HG03039 (cell line): ENCODE data around the gene CHCHD4.

Experiments used
- ATAC-seq: cut with Tn5 transposase; IDR thresholded peaks from one replicate; pipeline ENCODE4 v1.9.1; 2021; ENCODE audit warnings: mild to moderate bottlenecking, moderate library complexity; ENCODE audit not compliant: unreplicated experiment

The CHCHD4 gene

DNA sequence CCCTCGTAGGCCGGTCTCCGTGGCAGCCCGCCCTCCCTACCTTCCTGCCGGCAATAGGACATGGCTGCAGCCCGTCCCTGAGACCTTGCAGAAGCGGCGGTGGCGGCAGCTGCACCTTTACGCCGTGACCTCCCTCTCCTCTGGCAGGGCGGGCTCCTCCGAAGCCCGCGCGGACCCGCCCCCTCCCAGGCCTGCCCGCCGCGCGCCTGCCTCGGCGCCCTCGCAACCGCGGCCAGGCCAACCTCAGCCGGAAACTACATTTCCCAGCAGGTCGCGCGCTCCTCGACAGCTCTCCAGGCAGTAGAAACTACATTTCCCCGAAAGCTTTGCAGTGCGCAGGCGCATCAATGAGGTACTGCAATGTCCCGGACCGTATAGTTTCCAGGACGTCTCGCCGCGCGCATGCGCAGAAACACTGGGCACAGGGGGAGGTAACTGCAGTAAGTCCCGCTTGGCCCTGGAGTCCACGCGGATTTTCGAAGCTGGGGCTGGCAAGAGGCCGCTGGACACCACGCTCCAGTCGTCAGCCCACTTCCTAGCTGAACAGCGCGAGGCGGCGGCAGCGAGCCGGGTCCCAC, at the start of gene CHCHD4, which contains the start of gene TMEM43:
Gene CHCHD4 (minus strand): TSS at position 256 of the 578 bp plus-strand sequence. CDS start 194 bp downstream, at position 62.
Gene TMEM43 (plus strand): TSS at position 438 of the 578 bp plus-strand sequence. CDS start 142 bp downstream, outside the sequence.
- ATAC-seq, result peak; percentile 80

GRCh38 chr3:14172496-14172895, 47.8 kb upstream of the CHCHD4 start:
- ATAC-seq, result no peak

DNA sequence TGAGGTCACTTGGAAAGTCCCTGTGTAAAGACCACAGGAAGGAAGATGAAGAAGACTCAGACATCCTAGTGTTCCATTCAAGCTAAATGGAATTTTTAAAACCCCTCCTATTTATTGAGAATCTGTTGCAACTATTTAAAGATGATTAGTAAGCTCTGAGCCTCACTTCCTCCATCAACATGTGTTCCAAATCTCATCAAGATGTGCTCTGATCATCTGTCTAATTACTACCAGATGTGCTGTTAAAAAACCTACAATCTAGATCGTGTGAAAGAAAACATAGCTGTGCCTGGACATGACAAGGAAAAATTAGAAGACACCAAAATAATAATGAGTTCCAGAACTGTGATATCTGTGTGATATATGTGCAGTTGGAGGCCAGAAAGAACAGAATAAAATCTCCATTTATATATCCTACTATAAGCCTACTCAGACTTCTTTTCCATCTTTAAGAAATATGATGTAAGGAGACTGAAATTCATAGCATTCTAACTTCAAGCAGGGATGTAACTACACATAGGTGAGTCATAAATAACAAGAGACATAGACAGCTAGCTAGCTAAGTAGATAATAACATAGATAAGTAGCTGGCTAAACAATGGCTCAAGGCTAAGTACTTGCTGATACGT, 46.0 kb upstream of the CHCHD4 start:
- no peak for ATAC-seq

GRCh38 chr3:14169871-14170270, 45.2 kb upstream of the CHCHD4 start:
- ATAC-seq, result no peak

DNA sequence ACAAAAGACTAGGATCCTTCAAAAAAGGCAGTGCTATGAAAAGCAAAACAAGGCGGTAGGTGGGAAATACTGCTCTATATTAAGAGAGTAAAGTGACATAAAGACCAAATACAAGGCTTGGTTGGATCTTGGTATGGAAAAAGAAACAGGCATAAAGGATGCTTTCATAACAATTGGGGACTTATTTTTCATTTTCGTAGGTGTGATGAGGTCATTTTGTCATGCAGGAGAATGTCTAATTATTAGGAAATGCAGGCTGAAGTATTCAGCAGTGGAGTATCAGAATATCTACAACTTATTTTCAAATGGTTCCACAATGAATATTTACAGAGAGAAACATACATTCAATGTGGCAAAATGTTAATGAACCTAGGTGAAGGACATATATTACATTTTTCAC, 44.8 kb upstream of the CHCHD4 start:
- no peak for ATAC-seq

DNA sequence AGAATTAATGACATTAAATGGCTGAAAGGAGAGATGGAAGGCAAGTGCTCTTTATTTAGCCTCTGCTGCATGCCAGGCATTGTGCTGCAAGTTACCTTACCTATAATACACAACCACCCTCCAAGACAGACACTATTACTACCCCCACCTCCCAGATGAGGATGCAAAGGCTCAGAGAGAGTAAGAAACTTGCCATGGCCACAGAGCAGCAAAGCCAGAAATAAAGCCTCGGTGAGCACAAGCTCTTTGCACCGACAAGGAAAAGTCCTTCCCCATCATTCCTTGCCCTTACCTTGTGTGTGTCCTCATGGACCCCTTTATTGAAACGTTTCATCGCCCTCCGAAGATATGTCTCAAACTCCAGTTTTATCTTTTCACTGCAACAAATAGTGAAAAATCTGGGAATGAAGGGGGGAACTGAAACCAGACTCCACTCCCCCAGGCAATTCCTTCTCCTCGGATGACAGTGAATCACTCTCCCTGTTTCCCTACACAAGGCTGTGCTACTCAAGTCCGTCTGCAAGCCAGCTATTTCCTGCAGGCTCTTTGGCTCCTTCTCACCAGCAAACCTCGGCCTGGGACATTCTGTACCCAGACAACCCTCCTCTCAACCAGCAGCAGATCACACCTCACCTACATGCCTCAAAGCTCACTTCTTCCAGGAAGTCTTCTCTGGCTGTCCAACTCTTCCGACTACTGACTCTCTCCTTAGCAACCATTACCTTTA, 42.4 kb upstream of the CHCHD4 start:
- no peak for ATAC-seq

DNA sequence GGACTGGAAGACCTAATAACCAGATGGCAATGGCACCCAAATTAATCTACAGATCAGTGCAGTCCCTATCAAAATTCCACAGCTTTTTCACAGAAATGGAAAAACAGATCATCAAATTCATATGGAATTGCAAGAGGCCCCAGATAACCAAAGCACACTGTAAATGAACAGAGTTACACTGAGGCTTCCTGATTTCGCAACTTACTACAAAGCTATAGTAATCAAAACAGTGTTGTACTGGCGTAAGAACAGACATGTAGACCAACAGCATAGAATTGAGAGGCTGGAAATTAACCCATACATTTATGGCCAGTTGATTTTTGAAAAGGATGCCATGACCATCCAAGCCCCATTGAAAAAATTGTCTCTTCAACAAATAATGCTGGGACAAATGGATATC, 37.5 kb upstream of the CHCHD4 start:
- no peak for ATAC-seq

- no peak for ATAC-seq
Measured at GRCh38 chr3:14161282-14161681, 36.6 kb upstream of the CHCHD4 start.

- ATAC-seq, result no peak
Measured at GRCh38 chr3:14159426-14159825, 34.8 kb upstream of the CHCHD4 start.

DNA sequence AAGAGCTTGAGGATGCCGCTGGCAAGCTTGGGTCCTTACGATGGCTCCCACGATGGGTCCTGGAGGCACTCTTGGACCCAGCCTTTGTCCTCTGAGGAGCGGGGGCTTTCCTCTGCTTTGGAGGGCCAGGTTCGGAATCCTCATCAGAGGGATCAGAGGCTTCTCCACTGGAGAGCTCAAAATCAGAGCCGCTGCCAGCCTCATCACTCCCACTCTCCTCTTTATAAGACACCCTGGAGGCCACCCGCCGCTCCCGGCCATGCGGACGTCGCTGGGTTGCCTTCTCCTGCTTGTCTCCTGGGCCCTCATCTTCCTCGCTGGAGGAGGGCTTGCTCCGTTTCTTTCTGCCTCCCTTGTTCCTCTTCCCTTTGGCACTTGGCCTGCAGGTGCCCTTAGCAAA, 33.7 kb upstream of the CHCHD4 start:
- ATAC-seq, result no peak

DNA sequence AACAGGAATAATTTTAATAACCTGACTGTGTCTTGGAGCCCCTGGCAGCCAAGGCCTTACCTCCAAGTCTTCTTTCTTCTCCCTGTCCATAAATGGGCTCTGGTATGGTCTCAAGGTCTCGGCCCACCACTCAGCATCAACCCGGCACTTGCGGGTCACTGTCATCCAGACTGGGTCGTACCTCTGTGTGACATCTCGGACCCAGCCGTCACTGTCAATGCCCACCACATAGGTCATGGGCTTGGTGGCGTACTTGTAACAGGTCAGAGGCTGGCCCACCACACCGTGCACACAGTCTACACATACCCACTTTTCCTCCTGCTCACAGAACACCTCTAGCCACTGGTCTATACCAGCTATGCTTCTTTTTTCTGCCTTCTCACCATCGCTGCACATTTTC, 33.3 kb upstream of the CHCHD4 start:
- ATAC-seq, result no peak

- no peak for ATAC-seq
Measured at GRCh38 chr3:14156843-14157561, 32.3 kb upstream of the CHCHD4 start.

DNA sequence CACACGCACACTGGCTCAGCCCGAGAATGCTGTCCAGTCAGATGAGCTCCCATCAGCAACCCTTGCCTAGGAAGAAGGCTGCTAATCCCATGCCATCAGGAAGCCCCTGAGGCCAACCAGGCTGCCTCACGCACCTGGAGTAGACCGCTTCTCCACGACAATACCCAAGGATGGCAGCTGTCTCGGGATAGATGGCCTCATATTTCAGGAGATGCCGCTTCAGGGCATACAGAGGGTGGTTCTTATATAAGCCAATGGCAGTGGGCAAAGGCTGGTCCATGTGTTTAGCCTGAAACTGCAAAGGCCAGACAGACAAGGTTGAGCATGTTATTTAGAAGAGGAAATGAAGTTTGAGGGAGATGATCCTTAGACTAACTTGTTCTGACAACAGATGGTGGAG, 31.5 kb upstream of the CHCHD4 start:
- no peak for ATAC-seq

DNA sequence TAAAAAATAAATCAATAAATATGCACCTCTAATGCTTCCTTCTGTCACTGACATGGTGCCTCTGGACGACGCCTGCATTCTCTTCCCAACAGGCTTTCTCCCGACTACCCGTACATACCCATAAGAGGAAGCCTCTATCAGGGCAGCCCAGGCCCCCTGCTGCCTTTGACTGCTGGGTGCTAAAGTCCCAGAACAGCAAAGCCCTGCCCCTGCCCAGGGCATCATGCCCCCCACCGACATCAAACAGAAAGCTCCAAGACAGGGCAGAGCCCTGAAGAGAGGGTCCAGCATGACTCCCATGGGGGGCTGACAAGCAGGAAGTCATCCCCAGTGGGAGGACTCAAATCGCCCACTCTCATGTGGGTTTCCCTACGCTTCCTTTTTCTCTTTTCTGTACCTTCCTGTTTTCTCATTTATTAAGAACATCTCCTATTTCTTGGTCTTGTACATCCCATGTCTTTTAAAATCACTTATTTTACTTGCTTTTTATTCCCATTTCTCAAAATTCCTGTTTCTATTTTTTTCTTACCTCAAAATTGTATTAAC, 30.3 kb upstream of the CHCHD4 start:
- ATAC-seq, result no peak

GRCh38 chr3:14154276-14154675, 29.6 kb upstream of the CHCHD4 start:
- no peak for ATAC-seq

DNA sequence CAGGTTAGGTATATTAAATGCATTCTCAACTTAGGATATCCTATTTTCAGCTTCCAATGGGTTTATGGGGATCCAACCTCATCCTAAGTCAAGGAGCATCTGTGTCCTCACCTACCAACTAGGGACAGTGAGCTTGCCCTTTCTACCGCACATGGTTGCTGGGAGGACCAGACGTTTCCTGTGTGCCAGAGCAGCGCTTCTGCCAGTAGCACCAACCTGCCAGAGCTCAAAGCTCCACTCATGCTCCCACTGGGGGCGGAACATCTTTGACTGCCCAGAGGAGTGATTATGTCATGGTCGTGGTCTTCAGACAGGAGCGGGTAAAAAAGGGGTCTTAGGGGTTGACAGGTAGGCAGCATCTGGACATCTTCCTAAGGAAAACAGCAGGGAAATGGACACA, 29.0 kb upstream of the CHCHD4 start:
- no peak for ATAC-seq

GRCh38 chr3:14152963-14153355, 28.3 kb upstream of the CHCHD4 start:
- ATAC-seq, result no peak

DNA sequence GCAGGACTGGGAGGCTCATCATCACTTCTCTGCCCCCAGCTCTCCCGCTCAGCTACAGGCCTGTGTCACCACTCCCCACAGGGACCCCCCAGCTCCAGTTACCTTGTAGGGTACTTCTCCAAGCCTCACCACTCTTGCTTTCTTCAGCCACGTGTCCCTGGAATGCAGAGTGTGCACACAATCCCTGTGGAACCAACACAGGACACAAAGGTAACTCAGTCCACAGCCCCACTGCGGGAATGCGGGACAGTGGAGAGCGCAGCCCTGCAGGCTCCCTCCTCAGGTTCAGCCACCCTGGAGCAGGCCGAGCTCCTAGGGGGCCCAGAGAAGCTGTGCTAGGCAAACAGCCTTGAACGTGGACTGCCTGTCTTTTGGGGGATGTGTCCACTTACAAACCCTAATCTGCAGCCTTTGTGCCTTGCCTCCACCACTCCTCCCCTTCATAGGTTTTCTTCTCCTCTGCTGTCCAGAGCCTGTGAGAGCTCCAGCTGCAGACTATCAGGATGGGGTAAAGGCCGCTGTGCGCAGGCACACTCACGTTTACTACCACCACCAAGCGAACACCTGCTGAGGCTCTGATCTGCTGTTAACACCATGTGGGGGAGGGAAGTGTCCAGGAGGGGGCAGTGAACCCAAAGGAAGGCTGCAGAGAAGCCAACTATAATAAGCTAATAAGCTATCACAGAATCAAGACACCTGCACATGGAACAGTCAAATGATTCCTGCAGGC, 27.7 kb upstream of the CHCHD4 start:
- no peak for ATAC-seq

- ATAC-seq, result no peak
Measured at GRCh38 chr3:14151471-14152083, 26.9 kb upstream of the CHCHD4 start.
